Measurements from ENCODE around the gene STK36. TPM values are rescaled to one million over a fixed set of nuclear protein-coding genes. Genes with fewer than 3 reads are reported as not detected.

STK36 gene
- total and polyA plus RNA-seq, 10 of the 15 experiments (the other 5 are each of a cell fraction or from before 2014, with no cell fraction given): 4.0 to 22.8 (median 16.7) TPM

DNA sequence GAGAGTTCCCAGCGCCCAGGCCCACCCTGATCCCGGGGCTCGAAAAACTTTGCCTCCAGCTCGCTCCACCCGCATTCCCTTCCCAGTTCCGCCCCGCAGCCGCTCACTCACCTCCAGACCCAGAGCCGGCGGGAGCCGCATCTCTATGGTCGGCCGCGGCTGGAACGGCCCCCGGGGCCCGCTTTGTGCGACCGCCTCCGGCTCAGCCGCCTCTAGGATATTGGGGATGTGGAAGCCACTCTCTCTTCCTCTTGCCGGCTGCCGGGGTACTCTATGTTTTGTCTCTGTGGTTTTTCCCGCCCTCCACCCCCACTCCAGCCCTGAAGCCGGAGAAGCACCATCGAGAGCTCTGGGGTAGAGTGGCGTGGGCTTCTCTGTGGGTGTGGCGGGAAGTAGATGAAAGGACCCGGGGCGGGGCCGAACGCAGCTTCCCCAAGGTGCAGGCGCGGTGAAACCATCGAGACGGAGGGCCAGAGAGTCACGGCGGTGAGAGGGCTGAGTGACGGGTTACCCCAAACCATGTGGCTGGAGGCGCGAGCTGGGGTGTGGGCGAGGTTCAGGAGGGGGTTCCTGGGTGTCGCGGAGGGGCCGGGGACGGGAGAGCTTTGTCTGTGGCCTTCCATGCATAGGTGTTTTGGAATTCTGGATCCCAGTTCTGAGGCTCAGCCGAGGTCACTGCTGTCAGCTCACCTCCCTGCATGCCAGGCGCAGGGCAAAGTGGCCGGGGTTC lies 12.5 kb upstream of the STK36 start, which contains the start of the genes BCS1L and ZNF142:
Gene BCS1L, plus strand, starts transcription at position 426 of the 730 bp plus-strand sequence. CDS start 1,305 bp downstream, outside the sequence.
Gene ZNF142, minus strand, starts transcription at position 366 of the 730 bp plus-strand sequence. CDS start 3,194 bp downstream, outside the sequence.
- WGBS (ENCODE audit: insufficient coverage, insufficient replicate concordance, low lambda C conversion rate, missing lambda C conversion rate): 1% methylated on average over 46 of the region's 49 CpGs
- RAD21 ChIA-PET (ENCODE audit: unreplicated experiment): interaction anchor here (0.7 to 2.4 kb wide), 17 partner anchors 8 to 728 kb away, joined by 3 to 22 read pairs (median 4); partner anchors contain the start of genes AAMP, CTDSP1, DNPEP and PNKD
- peak; percentile 97 for ATAC-seq
- SMC1A ChIA-PET (ENCODE audit: uncharacterized antibody, unreplicated experiment): interaction anchor here (1.0 to 4.4 kb wide), 11 partner anchors 10 to 357 kb away, joined by 3 to 25 read pairs (median 10); partner anchors contain the start of genes RNF25, STK36, TTLL4 and USP37
- in situ Hi-C loops (cut with MboI) (no loop called here), intact Hi-C loops (cut with micrococcal nuclease; ENCODE audit: unreplicated experiment) (loop anchor here (1.0 to 10.0 kb wide), 3 partner anchors 13 to 365 kb away; partner anchors contain the start of genes CTDSP1, RNF25, STK36 and TMBIM1)
- H3K27ac ChIP-seq (ENCODE audit: control insufficient read depth, insufficient read depth): peak within 1 kb of the TSS; percentile 73
- peaks cover 25 to 36% of the 10 kb centered on the region in 2 experiments; a peak in 3 of 4 replicates for H3K36me3 ChIP-seq (ENCODE audit: control insufficient read depth in 2 of 2, insufficient read depth in 2 of 2, low read length in 1 of 2)
- peaks cover 18% of the 10 kb centered on the region for H3K4me1 ChIP-seq (ENCODE audit: control insufficient read depth, insufficient read depth, low read length)
- POLR2A ChIA-PET: interaction anchor here (0.6 to 3.0 kb wide), 16 partner anchors 9 to 302 kb away, joined by 3 to 22 read pairs (median 4); partner anchors contain the start of genes RNF25, STK36, TTLL4 and USP37
- peaks cover 29% of the 10 kb centered on the region for H3K79me2 ChIP-seq (ENCODE audit: control insufficient read depth, insufficient read depth, low read length)
- peak within 1 kb of the TSS; percentile 96 for H3K4me2 ChIP-seq (ENCODE audit: control insufficient read depth, insufficient read depth)
- H2AFZ ChIP-seq (ENCODE audit: control insufficient read depth, low read depth, low read length): peak within 1 kb of the TSS; percentile 92
- no peaks in the 10 kb centered on the region for H3K27me3 ChIP-seq (replicated peaks in 1 of 2; ENCODE audit: control insufficient read depth in 2 of 2, insufficient read depth in 2 of 2, low read length in 1 of 2)
- BruUV-seq (replicated peaks): no TSS peak
- peak within 1 kb of the TSS; percentile 96 for H3K4me3 ChIP-seq
- no peaks in the 10 kb centered on the region for H3K9me3 ChIP-seq (replicated peaks; ENCODE audit: control insufficient read depth, insufficient read depth, low read length)
- FAIRE-seq: peak; percentile 84
- peak; percentile 71 for DNase-seq (ENCODE audit: low read depth, low spot score)
- CTCF ChIA-PET: interaction anchor here (0.6 to 4.9 kb wide), 26 partner anchors 10 to 733 kb away, joined by 3 to 48 read pairs (median 4); partner anchors contain the start of genes CATIP, DNPEP, RNF25 and STK36
- peak within 1 kb of the TSS; percentile 78 for H3K9ac ChIP-seq (ENCODE audit: control insufficient read depth, insufficient read depth, low read length)
- no peaks in the 10 kb centered on the region for H4K20me1 ChIP-seq (ENCODE audit: control insufficient read depth, insufficient read depth)
- TF ChIP-seq SMAD1 (IDR thresholded peaks at IDR 0.05; ENCODE audit: low read depth, partially characterized antibody) (no peak), IKZF1 (conservative IDR thresholded peaks at IDR 0.05) (peak; percentile 80; the same call in 1 of the 2 replicates), MXI1 (IDR thresholded peaks at IDR 0.05; ENCODE audit: low read depth, low read length) (peak; percentile 97), RUNX3 (IDR thresholded peaks at IDR 0.05; ENCODE audit: low read length) (peak; percentile 87), SP1 (IDR thresholded peaks at IDR 0.05; ENCODE audit: low read depth, low read length) (peak; percentile 19), RELA (IDR thresholded peaks at IDR 0.05; ENCODE audit: borderline replicate concordance, partially characterized antibody) (peak; percentile 18), TCF7 (IDR thresholded peaks at IDR 0.05; ENCODE audit: borderline replicate concordance) (peak; percentile 90), ATF7 (IDR thresholded peaks at IDR 0.05; ENCODE audit: low read depth) (peak; percentile 35; the same call in 1 of the 2 replicates), HCFC1 (IDR thresholded peaks at IDR 0.05; ENCODE audit: low read length) (peak; percentile 40; the same call in 1 of the 2 replicates), PAX5 (IDR thresholded peaks at IDR 0.05; ENCODE audit: borderline replicate concordance, low read depth, low read length) (0 out of 2 replicates have a peak, but pooled peaks have one; percentile 34), NBN (IDR thresholded peaks at IDR 0.05) (peak; percentile 73)
- TF ChIP-seq, protein P1, sequence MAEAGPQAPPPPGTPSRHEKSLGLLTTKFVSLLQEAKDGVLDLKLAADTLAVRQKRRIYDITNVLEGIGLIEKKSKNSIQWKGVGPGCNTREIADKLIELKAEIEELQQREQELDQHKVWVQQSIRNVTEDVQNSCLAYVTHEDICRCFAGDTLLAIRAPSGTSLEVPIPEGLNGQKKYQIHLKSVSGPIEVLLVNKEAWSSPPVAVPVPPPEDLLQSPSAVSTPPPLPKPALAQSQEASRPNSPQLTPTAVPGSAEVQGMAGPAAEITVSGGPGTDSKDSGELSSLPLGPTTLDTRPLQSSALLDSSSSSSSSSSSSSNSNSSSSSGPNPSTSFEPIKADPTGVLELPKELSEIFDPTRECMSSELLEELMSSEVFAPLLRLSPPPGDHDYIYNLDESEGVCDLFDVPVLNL (IDR thresholded peaks at IDR 0.05; ENCODE audit: low read depth, low read length): peak; percentile 70; the same call in 1 of the 2 replicates
- TF ChIP-seq, protein P2, sequence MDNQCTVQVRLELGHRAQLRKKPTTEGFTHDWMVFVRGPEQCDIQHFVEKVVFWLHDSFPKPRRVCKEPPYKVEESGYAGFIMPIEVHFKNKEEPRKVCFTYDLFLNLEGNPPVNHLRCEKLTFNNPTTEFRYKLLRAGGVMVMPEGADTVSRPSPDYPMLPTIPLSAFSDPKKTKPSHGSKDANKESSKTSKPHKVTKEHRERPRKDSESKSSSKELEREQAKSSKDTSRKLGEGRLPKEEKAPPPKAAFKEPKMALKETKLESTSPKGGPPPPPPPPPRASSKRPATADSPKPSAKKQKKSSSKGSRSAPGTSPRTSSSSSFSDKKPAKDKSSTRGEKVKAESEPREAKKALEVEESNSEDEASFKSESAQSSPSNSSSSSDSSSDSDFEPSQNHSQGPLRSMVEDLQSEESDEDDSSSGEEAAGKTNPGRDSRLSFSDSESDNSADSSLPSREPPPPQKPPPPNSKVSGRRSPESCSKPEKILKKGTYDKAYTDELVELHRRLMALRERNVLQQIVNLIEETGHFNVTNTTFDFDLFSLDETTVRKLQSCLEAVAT (IDR thresholded peaks at IDR 0.05): peak; percentile 99
- TF ChIP-seq, protein P3, sequence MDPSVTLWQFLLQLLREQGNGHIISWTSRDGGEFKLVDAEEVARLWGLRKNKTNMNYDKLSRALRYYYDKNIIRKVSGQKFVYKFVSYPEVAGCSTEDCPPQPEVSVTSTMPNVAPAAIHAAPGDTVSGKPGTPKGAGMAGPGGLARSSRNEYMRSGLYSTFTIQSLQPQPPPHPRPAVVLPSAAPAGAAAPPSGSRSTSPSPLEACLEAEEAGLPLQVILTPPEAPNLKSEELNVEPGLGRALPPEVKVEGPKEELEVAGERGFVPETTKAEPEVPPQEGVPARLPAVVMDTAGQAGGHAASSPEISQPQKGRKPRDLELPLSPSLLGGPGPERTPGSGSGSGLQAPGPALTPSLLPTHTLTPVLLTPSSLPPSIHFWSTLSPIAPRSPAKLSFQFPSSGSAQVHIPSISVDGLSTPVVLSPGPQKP (IDR thresholded peaks at IDR 0.05; ENCODE audit: low read depth, low read length): peak; percentile 33; the same call in 1 of the 2 replicates
- TF ChIP-seq, protein P4, sequence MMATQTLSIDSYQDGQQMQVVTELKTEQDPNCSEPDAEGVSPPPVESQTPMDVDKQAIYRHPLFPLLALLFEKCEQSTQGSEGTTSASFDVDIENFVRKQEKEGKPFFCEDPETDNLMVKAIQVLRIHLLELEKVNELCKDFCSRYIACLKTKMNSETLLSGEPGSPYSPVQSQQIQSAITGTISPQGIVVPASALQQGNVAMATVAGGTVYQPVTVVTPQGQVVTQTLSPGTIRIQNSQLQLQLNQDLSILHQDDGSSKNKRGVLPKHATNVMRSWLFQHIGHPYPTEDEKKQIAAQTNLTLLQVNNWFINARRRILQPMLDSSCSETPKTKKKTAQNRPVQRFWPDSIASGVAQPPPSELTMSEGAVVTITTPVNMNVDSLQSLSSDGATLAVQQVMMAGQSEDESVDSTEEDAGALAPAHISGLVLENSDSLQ (IDR thresholded peaks at IDR 0.05): peak; percentile 96
